ENCODE data around the gene KLHL40.

Gene KLHL40

DNA sequence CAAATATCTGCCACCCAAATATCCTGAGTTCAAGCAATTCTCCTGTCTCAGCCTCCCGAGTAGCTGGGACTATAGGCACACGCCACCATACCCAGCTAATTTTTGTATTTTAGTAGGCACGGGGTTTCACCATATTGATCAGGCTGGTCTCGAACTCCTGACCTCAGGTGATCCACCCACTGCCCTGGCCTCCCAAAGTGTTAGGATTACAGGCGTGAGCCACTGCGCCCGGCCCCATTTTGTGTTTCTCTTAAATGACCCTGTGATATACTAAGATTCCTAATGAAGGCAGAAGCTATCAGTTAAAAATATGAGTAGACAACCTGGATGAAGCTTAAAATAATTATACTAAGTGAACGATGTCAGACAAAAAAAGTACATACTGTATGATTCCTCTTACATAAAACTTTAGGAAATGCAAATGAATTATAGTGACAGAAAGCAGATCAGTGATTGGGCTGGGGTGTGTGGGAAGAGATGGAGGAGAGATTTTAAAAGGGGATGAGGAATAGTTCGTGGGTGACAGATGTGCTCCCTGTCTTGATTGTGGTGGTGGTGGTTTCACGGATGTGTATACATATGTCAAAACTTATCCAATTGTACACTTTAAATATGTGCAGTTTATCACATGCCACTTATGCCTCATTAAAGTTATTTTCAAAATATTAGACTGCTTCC is 3.8 kb upstream of the KLHL40 start:
- no peaks in the 10 kb centered on the region for H3K79me2 ChIP-seq (ENCODE audit: low read length)
- H3K36me3 ChIP-seq (replicated peaks; ENCODE audit: insufficient read depth, low read length): no peaks in the 10 kb centered on the region
- no peaks in the 10 kb centered on the region for H3K9me2 ChIP-seq (replicated peaks; ENCODE audit: insufficient read depth, low read length)
- no peaks in the 10 kb centered on the region for H3K9me3 ChIP-seq (replicated peaks; ENCODE audit: insufficient read depth, low read length)
- no peaks in the 10 kb centered on the region for H3F3A ChIP-seq (ENCODE audit: insufficient read depth, low read length)
- H3K27ac ChIP-seq (ENCODE audit: low read length): no peak overlapping the region
- H3K9ac ChIP-seq (ENCODE audit: low read length): no peak overlapping the region
- TF ChIP-seq EZH2 (optimal IDR thresholded peaks at IDR 0.05; ENCODE audit: low read depth, low read length) (no peak), EZH2phosphoT487 (IDR thresholded peaks at IDR 0.05; ENCODE audit: low read length) (no peak)
- TF ChIP-seq, protein P1, sequence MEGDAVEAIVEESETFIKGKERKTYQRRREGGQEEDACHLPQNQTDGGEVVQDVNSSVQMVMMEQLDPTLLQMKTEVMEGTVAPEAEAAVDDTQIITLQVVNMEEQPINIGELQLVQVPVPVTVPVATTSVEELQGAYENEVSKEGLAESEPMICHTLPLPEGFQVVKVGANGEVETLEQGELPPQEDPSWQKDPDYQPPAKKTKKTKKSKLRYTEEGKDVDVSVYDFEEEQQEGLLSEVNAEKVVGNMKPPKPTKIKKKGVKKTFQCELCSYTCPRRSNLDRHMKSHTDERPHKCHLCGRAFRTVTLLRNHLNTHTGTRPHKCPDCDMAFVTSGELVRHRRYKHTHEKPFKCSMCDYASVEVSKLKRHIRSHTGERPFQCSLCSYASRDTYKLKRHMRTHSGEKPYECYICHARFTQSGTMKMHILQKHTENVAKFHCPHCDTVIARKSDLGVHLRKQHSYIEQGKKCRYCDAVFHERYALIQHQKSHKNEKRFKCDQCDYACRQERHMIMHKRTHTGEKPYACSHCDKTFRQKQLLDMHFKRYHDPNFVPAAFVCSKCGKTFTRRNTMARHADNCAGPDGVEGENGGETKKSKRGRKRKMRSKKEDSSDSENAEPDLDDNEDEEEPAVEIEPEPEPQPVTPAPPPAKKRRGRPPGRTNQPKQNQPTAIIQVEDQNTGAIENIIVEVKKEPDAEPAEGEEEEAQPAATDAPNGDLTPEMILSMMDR (IDR thresholded peaks at IDR 0.05; ENCODE audit: low read length): no peak
- H3K4me3 ChIP-seq (ENCODE audit: low read length): no peak overlapping the region
- no peak for DNase-seq
- no peaks in the 10 kb centered on the region for H3K27me3 ChIP-seq (replicated peaks; ENCODE audit: insufficient read depth, low read length)
- H3K4me1 ChIP-seq (ENCODE audit: low read length): no peaks in the 10 kb centered on the region
- no peaks in the 10 kb centered on the region for H4K20me1 ChIP-seq (ENCODE audit: insufficient read depth, low read length)
- no peak overlapping the region for H2AFZ ChIP-seq (ENCODE audit: low read length)
- H3K4me2 ChIP-seq (ENCODE audit: low read depth, low read length): no peak overlapping the region

DNA sequence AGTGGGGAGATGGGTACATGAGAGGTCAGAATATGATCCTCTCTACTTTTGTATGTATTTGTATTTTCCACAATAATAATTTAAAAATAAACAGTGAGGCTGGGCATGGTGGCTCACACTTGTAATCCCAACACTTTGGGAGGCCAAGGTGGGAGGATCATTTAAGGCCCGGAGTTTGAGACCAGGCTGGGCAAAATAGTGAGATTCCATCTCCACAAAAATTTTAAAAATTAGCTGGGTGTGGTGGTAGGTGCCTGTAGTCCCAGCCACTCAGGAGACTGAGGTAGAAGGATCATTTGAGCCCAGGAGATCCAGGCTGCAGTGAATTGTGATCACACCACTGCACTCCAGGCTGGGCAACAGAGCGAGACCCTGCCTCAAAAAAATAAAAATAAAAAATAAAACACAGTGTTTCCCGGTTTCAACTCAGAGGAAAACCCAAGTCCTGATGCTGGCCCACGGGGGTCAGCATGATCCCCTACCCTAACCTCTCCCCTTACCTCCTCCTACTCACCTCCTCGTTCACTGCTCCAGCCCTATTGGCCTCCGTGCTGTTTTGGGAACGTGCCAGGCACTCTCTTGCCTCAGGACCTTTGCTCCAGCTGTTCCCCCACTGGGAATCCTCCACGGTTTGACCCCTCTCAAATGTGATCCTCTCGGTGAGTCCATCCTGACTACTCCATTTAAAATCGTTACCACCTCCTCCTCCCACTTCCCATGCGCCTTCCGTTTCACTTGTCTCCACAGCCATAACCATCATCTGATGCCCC is 2.9 kb upstream of the KLHL40 start:
- Histone ChIP-seq H3K79me2 (ENCODE audit: low read length) (no peaks in the 10 kb centered on the region), H3K9me2 (replicated peaks; ENCODE audit: insufficient read depth, low read length) (no peaks in the 10 kb centered on the region), H3K4me1 (ENCODE audit: low read length) (no peaks in the 10 kb centered on the region), H2AFZ (ENCODE audit: low read length) (no peak overlapping the region), H3K27me3 (replicated peaks; ENCODE audit: insufficient read depth, low read length) (no peaks in the 10 kb centered on the region), H3K4me3 (ENCODE audit: low read length) (no peak overlapping the region), H3K27ac (ENCODE audit: low read length) (no peak overlapping the region), H3K9ac (ENCODE audit: low read length) (no peak overlapping the region), H3K36me3 (replicated peaks; ENCODE audit: insufficient read depth, low read length) (no peaks in the 10 kb centered on the region), H3K4me2 (ENCODE audit: low read depth, low read length) (no peak overlapping the region), H3F3A (ENCODE audit: insufficient read depth, low read length) (no peaks in the 10 kb centered on the region), H4K20me1 (ENCODE audit: insufficient read depth, low read length) (no peaks in the 10 kb centered on the region), H3K9me3 (replicated peaks; ENCODE audit: insufficient read depth, low read length) (no peaks in the 10 kb centered on the region)
- TF ChIP-seq EZH2phosphoT487 (IDR thresholded peaks at IDR 0.05; ENCODE audit: low read length) (no peak), EZH2 (optimal IDR thresholded peaks at IDR 0.05; ENCODE audit: low read depth, low read length) (no peak)
- TF ChIP-seq, protein P1 (IDR thresholded peaks at IDR 0.05; ENCODE audit: low read length): no peak
- DNase-seq: no peak

DNA sequence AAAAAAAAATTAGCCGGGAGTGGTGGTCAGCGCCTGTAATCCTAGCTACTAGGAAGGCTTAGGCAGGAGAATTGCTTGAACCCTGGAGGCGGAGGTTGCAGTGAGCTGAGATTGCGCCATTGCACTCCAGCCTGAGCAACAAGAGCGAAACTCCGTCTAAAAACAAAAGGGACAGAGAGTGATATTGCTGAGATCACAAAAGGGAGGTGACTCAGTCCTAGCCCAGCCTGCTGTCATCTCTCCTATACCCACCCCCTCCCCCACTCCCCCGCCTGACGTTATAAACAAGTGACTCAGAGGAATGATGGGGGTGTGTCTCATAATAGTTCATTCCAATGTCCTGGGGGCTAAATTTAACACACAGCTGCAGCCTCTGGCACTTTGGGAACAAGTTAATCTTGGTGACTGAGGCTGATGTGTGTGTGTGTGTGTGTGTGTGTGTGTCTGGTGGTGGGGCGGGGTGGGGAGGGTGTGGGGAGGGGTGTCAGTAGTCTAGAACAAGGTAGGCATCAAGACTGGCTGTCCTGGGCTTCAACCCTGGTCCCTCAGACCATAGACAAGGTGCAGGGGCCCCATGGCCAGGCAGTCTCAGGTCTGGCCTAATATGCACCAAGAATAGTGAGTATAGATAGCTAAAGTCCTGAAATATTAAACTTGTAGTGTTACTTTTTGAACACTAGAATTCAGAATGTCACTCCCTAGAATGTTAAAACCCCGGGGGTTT is 1.3 kb upstream of the KLHL40 start:
- Histone ChIP-seq H3K4me1 (ENCODE audit: low read length) (no peaks in the 10 kb centered on the region), H4K20me1 (ENCODE audit: insufficient read depth, low read length) (no peaks in the 10 kb centered on the region), H3K9ac (ENCODE audit: low read length) (no peak overlapping the region), H3F3A (ENCODE audit: insufficient read depth, low read length) (no peaks in the 10 kb centered on the region), H2AFZ (ENCODE audit: low read length) (no peak overlapping the region), H3K4me2 (ENCODE audit: low read depth, low read length) (no peak overlapping the region), H3K79me2 (ENCODE audit: low read length) (no peaks in the 10 kb centered on the region), H3K4me3 (ENCODE audit: low read length) (no peak overlapping the region), H3K9me3 (replicated peaks; ENCODE audit: insufficient read depth, low read length) (no peaks in the 10 kb centered on the region), H3K9me2 (replicated peaks; ENCODE audit: insufficient read depth, low read length) (no peaks in the 10 kb centered on the region), H3K36me3 (replicated peaks; ENCODE audit: insufficient read depth, low read length) (no peaks in the 10 kb centered on the region), H3K27me3 (replicated peaks; ENCODE audit: insufficient read depth, low read length) (peaks cover 4% of the 10 kb centered on the region), H3K27ac (ENCODE audit: low read length) (no peak overlapping the region)
- TF ChIP-seq EZH2 (optimal IDR thresholded peaks at IDR 0.05; ENCODE audit: low read depth, low read length): no peak
- no peak for TF ChIP-seq EZH2phosphoT487 (IDR thresholded peaks at IDR 0.05; ENCODE audit: low read length)
- TF ChIP-seq, protein P1 (IDR thresholded peaks at IDR 0.05; ENCODE audit: low read length): no peak
- DNase-seq: peak; percentile 14
